ENCODE results near the gene OLR1. TPM values are rescaled to one million over a fixed set of nuclear protein-coding genes. Genes with fewer than 3 reads are reported as not detected.

Gene OLR1
- total RNA-seq, 2 experiments from 2014 or later = not detected

Other genes starting within 250 kb of the OLR1 start
- gene CLEC2A, start 239.8 kb downstream of the OLR1 start, total RNA-seq = not detected
- under 1 TPM; 0.60 to 0.65 TPM for gene CLEC12A, start 200.7 kb downstream of the OLR1 start, total RNA-seq
- not detected for gene CLEC1B, start 173.0 kb downstream of the OLR1 start, total RNA-seq
- not detected for gene CLEC12B, start 161.5 kb downstream of the OLR1 start, total RNA-seq
- not detected for gene CLEC9A, start 141.4 kb downstream of the OLR1 start, total RNA-seq
- not detected for gene CLEC1A, start 73.1 kb downstream of the OLR1 start, total RNA-seq
- gene CLEC7A, start 41.9 kb downstream of the OLR1 start, total RNA-seq = not detected
- gene TMEM52B, start 6.9 kb upstream of the OLR1 start, total RNA-seq = not detected
- 10 to 100 TPM; 13.1 to 14.0 TPM for gene GABARAPL1, start 40.7 kb upstream of the OLR1 start, total RNA-seq
- 1 to 10 TPM in 1 of 2 experiments, under 1 TPM in 1; 0.65 to 1.1 TPM for gene KLRD1, start 135.7 kb upstream of the OLR1 start, total RNA-seq
- under 1 TPM; 0.43 to 0.93 TPM for gene KLRK1, start 217.9 kb upstream of the OLR1 start, total RNA-seq
- gene KLRC4, start 237.6 kb upstream of the OLR1 start, total RNA-seq = not detected
- gene KLRC3, start 248.5 kb upstream of the OLR1 start, total RNA-seq = not detected

Data from activated CD4-positive, alpha-beta memory T cell treated with anti-CD3 and anti-CD28 coated beads, Interleukin-2, amount 10 ng/mL, durations not matched to agents 7 days and 5 days (primary cell).